Measurements from ENCODE around the gene SH3D19. TPM values are rescaled to one million over a fixed set of nuclear protein-coding genes. Genes with fewer than 3 reads are reported as not detected.

The SH3D19 gene
- total RNA-seq, 4 donors from 2014 or later: 117 to 201 (median 130) TPM

GRCh38 chr4:151294833-151295496, 30.4 kb downstream of the SH3D19 start:
- in situ Hi-C loops (cut with MboI; ENCODE audit: low pct_ligation_motif_present in 1 of 4, low pct_unique_long_range_greater_than_20kb in 1 of 4, low sequenced_read_pairs in 3 of 4) (no loop called here), intact Hi-C loops (cut with DNase I; ENCODE audit: low total_unique reads) (no loop called here)
- DNase-seq: peak; percentile 42
- peaks cover 3 to 41% (median 23%) of the 10 kb centered on the region in 4 donors for H3K4me1 ChIP-seq
- no peaks in the 10 kb centered on the region for H3K27me3 ChIP-seq
- H3K4me3 ChIP-seq: no peak overlapping the region
- H3K9me3 ChIP-seq: no peaks in the 10 kb centered on the region
- peak overlapping the region; percentile 29 to 78 (median 59) for H3K27ac ChIP-seq
- TF ChIP-seq POLR2A (IDR thresholded peaks at IDR 0.05): no peak
- TF ChIP-seq, protein P1, sequence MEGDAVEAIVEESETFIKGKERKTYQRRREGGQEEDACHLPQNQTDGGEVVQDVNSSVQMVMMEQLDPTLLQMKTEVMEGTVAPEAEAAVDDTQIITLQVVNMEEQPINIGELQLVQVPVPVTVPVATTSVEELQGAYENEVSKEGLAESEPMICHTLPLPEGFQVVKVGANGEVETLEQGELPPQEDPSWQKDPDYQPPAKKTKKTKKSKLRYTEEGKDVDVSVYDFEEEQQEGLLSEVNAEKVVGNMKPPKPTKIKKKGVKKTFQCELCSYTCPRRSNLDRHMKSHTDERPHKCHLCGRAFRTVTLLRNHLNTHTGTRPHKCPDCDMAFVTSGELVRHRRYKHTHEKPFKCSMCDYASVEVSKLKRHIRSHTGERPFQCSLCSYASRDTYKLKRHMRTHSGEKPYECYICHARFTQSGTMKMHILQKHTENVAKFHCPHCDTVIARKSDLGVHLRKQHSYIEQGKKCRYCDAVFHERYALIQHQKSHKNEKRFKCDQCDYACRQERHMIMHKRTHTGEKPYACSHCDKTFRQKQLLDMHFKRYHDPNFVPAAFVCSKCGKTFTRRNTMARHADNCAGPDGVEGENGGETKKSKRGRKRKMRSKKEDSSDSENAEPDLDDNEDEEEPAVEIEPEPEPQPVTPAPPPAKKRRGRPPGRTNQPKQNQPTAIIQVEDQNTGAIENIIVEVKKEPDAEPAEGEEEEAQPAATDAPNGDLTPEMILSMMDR (IDR thresholded peaks at IDR 0.05): no peak
- TF ChIP-seq EP300 (IDR thresholded peaks at IDR 0.05; ENCODE audit: low read depth): no peak
- no peak for TF ChIP-seq POLR2AphosphoS5 (IDR thresholded peaks at IDR 0.05)
- 45 to 59% methylated on average over 5 of the region's 5 CpGs for WGBS, 2 donors (ENCODE audit: low coverage in 1 of 2)
- H3K36me3 ChIP-seq: no peaks in the 10 kb centered on the region

DNA sequence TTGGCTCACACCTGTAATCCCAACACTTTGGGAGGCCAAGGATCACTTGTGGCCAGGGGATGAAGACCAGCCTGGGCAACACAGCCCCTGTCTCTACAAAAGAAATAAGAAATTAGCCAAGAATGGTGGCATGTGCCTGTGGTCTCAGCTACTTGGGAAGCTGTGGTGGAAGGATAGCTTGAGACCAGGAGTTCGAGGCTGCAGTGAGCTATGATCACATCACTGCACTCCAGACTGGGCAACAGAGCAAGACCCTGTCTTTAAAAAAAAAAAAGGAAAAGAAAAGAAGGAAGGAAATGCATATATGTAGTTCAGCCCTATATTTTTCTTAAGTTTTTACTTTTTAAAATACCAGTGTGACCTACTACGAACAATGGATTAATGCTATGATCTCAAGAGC, 33.4 kb downstream of the SH3D19 start:
- Histone ChIP-seq H3K27me3 (no peaks in the 10 kb centered on the region), H3K36me3 (no peaks in the 10 kb centered on the region), H3K9me3 (no peaks in the 10 kb centered on the region), H3K27ac (no peak overlapping the region), H3K4me1 (peaks cover 3 to 37% (median 22%) of the 10 kb centered on the region in 4 donors), H3K4me3 (no peak overlapping the region)
- DNase-seq: no peak
- WGBS, 2 donors (ENCODE audit: low coverage in 1 of 2): 82 to 92% methylated on average over 2 of the region's 2 CpGs
- intact Hi-C loops (cut with DNase I; ENCODE audit: low total_unique reads) (no loop called here), in situ Hi-C loops (cut with MboI; ENCODE audit: low pct_ligation_motif_present in 1 of 4, low pct_unique_long_range_greater_than_20kb in 1 of 4, low sequenced_read_pairs in 3 of 4) (no loop called here)
- TF ChIP-seq POLR2AphosphoS5 (IDR thresholded peaks at IDR 0.05) (no peak), EP300 (IDR thresholded peaks at IDR 0.05; ENCODE audit: low read depth) (no peak), POLR2A (IDR thresholded peaks at IDR 0.05) (no peak)
- TF ChIP-seq, protein P1 (IDR thresholded peaks at IDR 0.05): no peak

DNA sequence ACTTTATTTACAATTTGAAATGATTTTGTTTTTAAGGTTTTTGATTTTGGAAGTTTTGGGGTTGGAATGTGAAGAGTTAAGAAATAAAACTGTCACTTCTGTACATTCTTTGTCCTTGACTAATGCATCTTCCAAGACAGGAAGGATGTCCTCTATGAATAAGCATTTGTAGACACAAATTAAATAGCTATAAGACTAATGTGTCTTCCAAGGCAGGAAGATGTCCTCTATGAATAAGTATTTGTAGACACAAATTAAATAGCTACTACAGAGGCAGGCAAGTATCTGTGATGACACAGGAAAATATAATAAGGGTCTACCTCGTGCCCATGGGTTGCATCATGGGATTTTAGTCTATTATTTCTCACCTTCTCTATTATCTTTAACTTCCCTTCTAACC, 33.9 kb downstream of the SH3D19 start:
- Histone ChIP-seq H3K4me3 (no peak overlapping the region), H3K27ac (no peak overlapping the region), H3K9me3 (no peaks in the 10 kb centered on the region), H3K36me3 (no peaks in the 10 kb centered on the region), H3K4me1 (peaks cover 3 to 32% (median 19%) of the 10 kb centered on the region in 4 donors), H3K27me3 (no peaks in the 10 kb centered on the region)
- DNase-seq: no peak
- TF ChIP-seq POLR2AphosphoS5 (IDR thresholded peaks at IDR 0.05): no peak
- TF ChIP-seq EP300 (IDR thresholded peaks at IDR 0.05; ENCODE audit: low read depth): no peak
- no peak for TF ChIP-seq POLR2A (IDR thresholded peaks at IDR 0.05)
- TF ChIP-seq, protein P1 (IDR thresholded peaks at IDR 0.05): no peak
- intact Hi-C loops (cut with DNase I; ENCODE audit: low total_unique reads): no loop called here
- 38 to 43% methylated on average over 1 of the region's 1 CpG for WGBS, 2 donors (ENCODE audit: low coverage in 1 of 2)
- in situ Hi-C loops (cut with MboI; ENCODE audit: low pct_ligation_motif_present in 1 of 4, low pct_unique_long_range_greater_than_20kb in 1 of 4, low sequenced_read_pairs in 3 of 4): no loop called here

GRCh38 chr4:151287409-151287808, 38.0 kb downstream of the SH3D19 start:
- no peak for TF ChIP-seq POLR2A (IDR thresholded peaks at IDR 0.05)
- no peak for TF ChIP-seq EP300 (IDR thresholded peaks at IDR 0.05; ENCODE audit: low read depth)
- no peak for TF ChIP-seq POLR2AphosphoS5 (IDR thresholded peaks at IDR 0.05)
- TF ChIP-seq, protein P1 (IDR thresholded peaks at IDR 0.05): no peak
- Histone ChIP-seq H3K27me3 (no peaks in the 10 kb centered on the region), H3K4me3 (no peak overlapping the region), H3K27ac (no peak overlapping the region), H3K36me3 (no peaks in the 10 kb centered on the region), H3K9me3 (no peaks in the 10 kb centered on the region), H3K4me1 (peaks cover 0 to 3% (median 0%) of the 10 kb centered on the region in 4 donors)
- intact Hi-C loops (cut with DNase I; ENCODE audit: low total_unique reads) (no loop called here), in situ Hi-C loops (cut with MboI; ENCODE audit: low pct_ligation_motif_present in 1 of 4, low pct_unique_long_range_greater_than_20kb in 1 of 4, low sequenced_read_pairs in 3 of 4) (no loop called here)
- 87 to 90% methylated on average over 7 of the region's 7 CpGs for WGBS, 2 donors (ENCODE audit: low coverage in 1 of 2)
- DNase-seq: no peak

Measured in transverse colon (tissue), 4 donors.